ENCODE results near the gene RBPMS2.

GRCh38 chr15:64743691-64744090 is 31.7 kb downstream of the RBPMS2 start:
- no peak for TF ChIP-seq CTCF (IDR thresholded peaks at IDR 0.05)
- TF ChIP-seq EHMT2 (IDR thresholded peaks at IDR 0.05; ENCODE audit: low read depth), result no peak
- no peak for TF ChIP-seq HMGXB4 (CRISPR knock-in tag; IDR thresholded peaks at IDR 0.05; ENCODE audit: borderline replicate concordance)
- no peak for TF ChIP-seq POLR2A (IDR thresholded peaks at IDR 0.05; ENCODE audit: low read length)
- TF ChIP-seq HDAC2 (IDR thresholded peaks at IDR 0.05), result no peak
- no peak for TF ChIP-seq KDM5A (IDR thresholded peaks at IDR 0.05)
- TF ChIP-seq RNF2 (IDR thresholded peaks at IDR 0.05; ENCODE audit: borderline replicate concordance, low read depth), result no peak
- no peak for TF ChIP-seq TP53 (CRISPR knock-in tag; IDR thresholded peaks at IDR 0.05)
- no peak for TF ChIP-seq RCOR1 (IDR thresholded peaks at IDR 0.05; ENCODE audit: low read depth, low read length)
